ENCODE data around the gene NDUFA7.
"Not testable (repeated sequence)": the region's sequence is repeated elsewhere in the genome, so short reads cannot be mapped to it uniquely, and the experiment has no call there.

NDUFA7 gene

GRCh38 chr19:8302734-8303133 lies 18.4 kb downstream of the NDUFA7 start:
- H3K9me3 ChIP-seq (ENCODE audit: severe bottlenecking), result no peaks in the 10 kb centered on the region
- DNase-seq (ENCODE audit: low spot score) (peak; percentile 15), ATAC-seq (ENCODE audit: low read depth) (no peak)
- H3K27me3 ChIP-seq (ENCODE audit: insufficient read depth, poor library complexity, severe bottlenecking), result no peaks in the 10 kb centered on the region
- H3K4me3 ChIP-seq (ENCODE audit: severe bottlenecking), result no peak overlapping the region
- no peak overlapping the region for H3K27ac ChIP-seq (ENCODE audit: poor library complexity, severe bottlenecking)
- no peaks in the 10 kb centered on the region; the same call in 1 of the 2 replicates for H3K36me3 ChIP-seq (ENCODE audit: low read depth)
- H3K4me1 ChIP-seq (ENCODE audit: insufficient read depth, poor library complexity, severe bottlenecking), result peaks cover 3% of the 10 kb centered on the region
- TF ChIP-seq, protein P1, sequence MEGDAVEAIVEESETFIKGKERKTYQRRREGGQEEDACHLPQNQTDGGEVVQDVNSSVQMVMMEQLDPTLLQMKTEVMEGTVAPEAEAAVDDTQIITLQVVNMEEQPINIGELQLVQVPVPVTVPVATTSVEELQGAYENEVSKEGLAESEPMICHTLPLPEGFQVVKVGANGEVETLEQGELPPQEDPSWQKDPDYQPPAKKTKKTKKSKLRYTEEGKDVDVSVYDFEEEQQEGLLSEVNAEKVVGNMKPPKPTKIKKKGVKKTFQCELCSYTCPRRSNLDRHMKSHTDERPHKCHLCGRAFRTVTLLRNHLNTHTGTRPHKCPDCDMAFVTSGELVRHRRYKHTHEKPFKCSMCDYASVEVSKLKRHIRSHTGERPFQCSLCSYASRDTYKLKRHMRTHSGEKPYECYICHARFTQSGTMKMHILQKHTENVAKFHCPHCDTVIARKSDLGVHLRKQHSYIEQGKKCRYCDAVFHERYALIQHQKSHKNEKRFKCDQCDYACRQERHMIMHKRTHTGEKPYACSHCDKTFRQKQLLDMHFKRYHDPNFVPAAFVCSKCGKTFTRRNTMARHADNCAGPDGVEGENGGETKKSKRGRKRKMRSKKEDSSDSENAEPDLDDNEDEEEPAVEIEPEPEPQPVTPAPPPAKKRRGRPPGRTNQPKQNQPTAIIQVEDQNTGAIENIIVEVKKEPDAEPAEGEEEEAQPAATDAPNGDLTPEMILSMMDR (IDR thresholded peaks at IDR 0.05; ENCODE audit: poor library complexity, severe bottlenecking), result no peak

GRCh38 chr19:8302357-8302691 lies 18.9 kb downstream of the NDUFA7 start:
- Histone ChIP-seq H3K36me3 (ENCODE audit: low read depth) (no peaks in the 10 kb centered on the region; the same call in 1 of the 2 replicates), H3K27me3 (ENCODE audit: insufficient read depth, poor library complexity, severe bottlenecking) (no peaks in the 10 kb centered on the region), H3K4me3 (ENCODE audit: severe bottlenecking) (no peak overlapping the region), H3K27ac (ENCODE audit: poor library complexity, severe bottlenecking) (no peak overlapping the region), H3K9me3 (ENCODE audit: severe bottlenecking) (no peaks in the 10 kb centered on the region), H3K4me1 (ENCODE audit: insufficient read depth, poor library complexity, severe bottlenecking) (peaks cover 3% of the 10 kb centered on the region)
- no peak for ATAC-seq (ENCODE audit: low read depth)
- TF ChIP-seq, protein P1 (IDR thresholded peaks at IDR 0.05; ENCODE audit: poor library complexity, severe bottlenecking), result no peak
- DNase-seq (ENCODE audit: low spot score), result no peak

DNA sequence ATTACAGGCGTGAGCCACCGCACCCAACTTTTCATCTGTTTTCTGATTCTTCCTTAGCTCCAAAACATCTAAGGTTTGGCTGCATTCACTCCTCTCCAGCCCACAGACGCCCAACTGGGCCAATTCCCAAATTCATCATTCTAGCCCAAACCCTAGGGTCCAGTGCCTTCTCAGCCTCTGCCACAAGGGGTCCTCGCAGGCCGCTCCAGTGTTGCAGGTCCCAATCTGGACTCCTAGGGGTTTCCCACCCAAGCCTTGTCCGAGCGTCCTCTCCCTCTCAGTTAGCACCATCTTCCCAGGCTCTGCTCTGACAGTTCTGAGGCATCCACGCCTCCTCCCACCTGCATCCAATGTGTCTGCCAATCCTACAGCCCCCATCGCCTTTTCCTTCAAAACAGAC lies 29.8 kb downstream of the NDUFA7 start:
- H3K36me3 ChIP-seq (ENCODE audit: low read depth); ATAC-seq (ENCODE audit: low read depth); H3K9me3 ChIP-seq (ENCODE audit: severe bottlenecking); H3K27me3 ChIP-seq (ENCODE audit: insufficient read depth, poor library complexity, severe bottlenecking); H3K4me3 ChIP-seq (ENCODE audit: severe bottlenecking); H3K4me1 ChIP-seq (ENCODE audit: insufficient read depth, poor library complexity, severe bottlenecking); H3K27ac ChIP-seq (ENCODE audit: poor library complexity, severe bottlenecking); DNase-seq (ENCODE audit: low spot score): not testable (repeated sequence)

- H3K36me3 ChIP-seq (ENCODE audit: low read depth); DNase-seq (ENCODE audit: low spot score); H3K4me3 ChIP-seq (ENCODE audit: severe bottlenecking); H3K4me1 ChIP-seq (ENCODE audit: insufficient read depth, poor library complexity, severe bottlenecking); H3K9me3 ChIP-seq (ENCODE audit: severe bottlenecking); H3K27me3 ChIP-seq (ENCODE audit: insufficient read depth, poor library complexity, severe bottlenecking); H3K27ac ChIP-seq (ENCODE audit: poor library complexity, severe bottlenecking): not testable (repeated sequence)
- peak; percentile 29; the same call in 1 of the 3 replicates for ATAC-seq (ENCODE audit: low read depth)
These were observed 44.7 kb downstream of the NDUFA7 start for GRCh38 chr19:8276508-8276907.

DNA sequence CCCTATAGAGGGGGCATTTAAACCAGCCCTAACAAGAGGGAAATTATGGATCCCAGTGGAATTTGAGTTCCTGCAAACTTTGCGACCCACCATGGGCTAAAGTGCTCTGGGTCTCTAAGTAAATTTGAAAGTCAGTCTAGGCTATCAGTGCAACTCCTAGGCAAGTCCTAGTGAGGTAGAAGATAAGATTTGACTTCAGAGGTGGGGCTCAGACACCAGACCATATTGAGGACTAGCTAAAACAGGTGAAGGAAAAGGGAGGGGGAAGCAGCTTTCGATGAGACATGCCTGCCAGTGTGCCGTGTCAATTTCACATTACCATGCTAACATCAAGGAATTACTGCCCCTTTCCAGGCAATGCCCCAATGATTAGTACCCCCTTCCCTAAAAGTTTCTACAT lies 51.5 kb downstream of the NDUFA7 start:
- no peak for DNase-seq (ENCODE audit: low spot score)
- no peaks in the 10 kb centered on the region for H3K9me3 ChIP-seq (ENCODE audit: severe bottlenecking)
- no peak for ATAC-seq (ENCODE audit: low read depth)
- TF ChIP-seq, protein P1 (IDR thresholded peaks at IDR 0.05; ENCODE audit: poor library complexity, severe bottlenecking), result no peak
- H3K27me3 ChIP-seq (ENCODE audit: insufficient read depth, poor library complexity, severe bottlenecking), result no peaks in the 10 kb centered on the region
- no peak overlapping the region for H3K4me3 ChIP-seq (ENCODE audit: severe bottlenecking)
- no peaks in the 10 kb centered on the region for H3K36me3 ChIP-seq (ENCODE audit: low read depth)
- H3K27ac ChIP-seq (ENCODE audit: poor library complexity, severe bottlenecking), result no peak overlapping the region
- H3K4me1 ChIP-seq (ENCODE audit: insufficient read depth, poor library complexity, severe bottlenecking), result no peaks in the 10 kb centered on the region

GRCh38 chr19:8265872-8266271 lies 55.3 kb downstream of the NDUFA7 start:
- no peak for ATAC-seq (ENCODE audit: low read depth)
- no peak for DNase-seq (ENCODE audit: low spot score)
- H3K4me3 ChIP-seq (ENCODE audit: severe bottlenecking), result no peak overlapping the region
- H3K36me3 ChIP-seq (ENCODE audit: low read depth), result no peaks in the 10 kb centered on the region
- H3K27ac ChIP-seq (ENCODE audit: poor library complexity, severe bottlenecking), result no peak overlapping the region
- no peaks in the 10 kb centered on the region for H3K4me1 ChIP-seq (ENCODE audit: insufficient read depth, poor library complexity, severe bottlenecking)
- H3K27me3 ChIP-seq (ENCODE audit: insufficient read depth, poor library complexity, severe bottlenecking), result no peaks in the 10 kb centered on the region
- TF ChIP-seq, protein P1 (IDR thresholded peaks at IDR 0.05; ENCODE audit: poor library complexity, severe bottlenecking), result no peak
- H3K9me3 ChIP-seq (ENCODE audit: severe bottlenecking), result no peaks in the 10 kb centered on the region

DNA sequence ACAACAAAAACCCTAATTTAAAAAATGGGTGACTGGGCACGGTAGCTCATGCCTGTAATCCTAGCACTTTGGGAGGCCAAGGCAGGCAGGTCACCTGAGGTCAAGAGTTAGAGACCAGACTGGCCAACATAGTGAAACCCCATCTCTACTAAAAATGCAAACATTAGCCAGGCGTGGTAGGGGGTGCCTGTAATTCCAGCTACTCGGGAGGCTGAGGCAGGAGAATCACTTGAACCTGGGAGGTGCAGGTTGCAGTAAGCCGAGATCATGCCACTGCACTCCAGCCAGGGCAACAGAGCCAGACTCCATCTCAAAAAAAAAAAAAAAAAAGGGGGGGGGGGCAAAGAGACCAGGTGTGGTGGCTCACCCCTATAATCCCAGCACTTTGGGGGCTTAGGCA lies 56.9 kb downstream of the NDUFA7 start:
- H3K27ac ChIP-seq (ENCODE audit: poor library complexity, severe bottlenecking); H3K4me3 ChIP-seq (ENCODE audit: severe bottlenecking); H3K9me3 ChIP-seq (ENCODE audit: severe bottlenecking); DNase-seq (ENCODE audit: low spot score); H3K36me3 ChIP-seq (ENCODE audit: low read depth); H3K27me3 ChIP-seq (ENCODE audit: insufficient read depth, poor library complexity, severe bottlenecking); H3K4me1 ChIP-seq (ENCODE audit: insufficient read depth, poor library complexity, severe bottlenecking); ATAC-seq (ENCODE audit: low read depth): not testable (repeated sequence)

All from RWPE2 (cell line).